GM04503 (cell line): ENCODE data around the gene DPY19L1.
"Not testable (repeated sequence)": the region's sequence is repeated elsewhere in the genome, so short reads cannot be mapped to it uniquely, and the experiment has no call there.

Source experiments
- DNase-seq: peaks from one replicate; pipeline ENCODE4 v3.0.0-alpha.2; 2012; ENCODE audit warnings: low read depth

The DPY19L1 gene

DNA sequence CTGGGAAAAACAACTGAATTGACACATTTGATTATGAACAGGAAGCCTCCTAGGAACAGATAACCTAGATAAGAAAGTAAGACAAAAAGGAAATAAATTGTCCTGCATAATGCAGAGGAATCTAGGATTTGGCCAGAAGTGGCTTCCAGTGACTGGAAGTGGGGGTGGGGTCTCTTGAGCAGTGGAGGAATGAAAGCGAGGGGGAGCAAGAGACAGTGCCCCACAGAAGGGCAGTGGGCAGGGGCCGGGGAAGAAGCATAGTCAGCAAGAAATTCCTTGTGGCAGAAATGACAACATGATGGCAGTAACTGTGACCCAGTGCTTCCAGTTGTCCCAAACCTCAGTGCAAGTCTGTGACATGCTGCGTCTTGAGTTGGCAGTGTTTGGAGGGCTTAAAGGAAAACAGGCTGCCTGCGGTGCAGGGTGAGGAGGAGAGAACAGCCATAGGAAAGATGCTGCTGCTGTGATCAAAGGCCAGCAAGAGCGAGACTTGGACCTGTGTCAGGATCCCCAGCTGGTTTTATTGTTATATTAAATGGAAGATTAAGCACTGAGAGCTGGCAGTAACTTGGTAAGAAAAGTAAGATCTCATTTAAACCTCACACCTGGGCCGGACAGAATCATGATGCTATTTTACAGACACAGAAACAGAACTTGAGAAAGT lies 119.0 kb downstream of the DPY19L1 start:
- DNase-seq, result not testable (repeated sequence)

DNA sequence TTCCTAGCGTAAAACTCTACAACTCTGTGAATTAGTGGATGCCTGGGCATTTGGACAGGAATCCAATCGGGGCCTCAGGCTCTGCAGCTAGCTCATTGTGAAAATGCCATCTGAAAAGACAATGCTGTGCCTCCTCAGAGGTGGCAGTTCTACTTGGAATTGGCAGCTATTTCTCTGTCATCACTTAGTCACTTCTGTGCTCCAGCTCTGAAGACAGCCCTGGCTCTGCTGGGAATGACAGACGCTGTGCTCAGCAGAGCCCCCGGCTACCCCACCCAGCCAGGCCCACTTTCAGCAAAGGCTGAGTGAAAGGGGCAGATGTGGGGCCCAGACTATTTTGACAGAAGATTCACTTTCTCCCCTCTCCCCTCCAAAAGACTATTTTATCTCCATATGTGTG lies 119.8 kb downstream of the DPY19L1 start:
- not testable (repeated sequence) for DNase-seq

DNA sequence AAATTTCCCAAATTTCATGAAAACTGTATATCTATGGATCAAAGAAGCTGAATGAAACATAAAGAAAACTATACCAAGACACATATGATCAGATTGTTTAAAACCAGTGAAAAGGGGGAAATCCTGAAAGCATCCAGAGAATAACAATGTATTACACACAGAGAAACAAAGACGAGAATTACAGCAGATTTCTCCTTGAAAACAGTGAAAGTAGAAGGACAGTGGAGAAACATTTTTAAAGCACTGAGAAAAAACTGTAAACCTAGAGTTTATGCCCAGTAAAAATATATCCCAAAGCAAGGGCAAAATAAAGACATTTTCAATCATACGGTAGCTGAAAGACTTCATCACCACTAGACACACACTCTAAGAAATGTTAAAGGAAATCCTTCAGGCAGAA lies 121.0 kb downstream of the DPY19L1 start:
- no peak for DNase-seq

DNA sequence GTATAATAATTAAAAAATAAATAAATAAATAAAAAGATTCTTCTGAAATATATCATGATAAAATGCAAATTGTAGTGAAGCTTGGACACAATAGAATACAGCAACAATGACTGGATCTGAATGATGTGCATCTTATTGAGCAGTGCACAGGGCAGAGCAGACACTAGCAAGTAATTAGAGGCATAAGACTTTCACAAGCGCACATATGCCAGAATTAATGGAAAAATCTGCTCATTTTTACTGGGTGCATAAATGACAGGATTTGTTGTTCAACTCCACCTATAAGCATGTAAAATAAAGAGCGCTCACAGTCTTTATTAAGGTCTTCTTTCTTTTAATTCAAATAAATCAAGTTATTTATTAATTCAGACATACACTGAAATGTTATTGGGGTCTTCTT lies 125.0 kb downstream of the DPY19L1 start:
- DNase-seq, result no peak

DNA sequence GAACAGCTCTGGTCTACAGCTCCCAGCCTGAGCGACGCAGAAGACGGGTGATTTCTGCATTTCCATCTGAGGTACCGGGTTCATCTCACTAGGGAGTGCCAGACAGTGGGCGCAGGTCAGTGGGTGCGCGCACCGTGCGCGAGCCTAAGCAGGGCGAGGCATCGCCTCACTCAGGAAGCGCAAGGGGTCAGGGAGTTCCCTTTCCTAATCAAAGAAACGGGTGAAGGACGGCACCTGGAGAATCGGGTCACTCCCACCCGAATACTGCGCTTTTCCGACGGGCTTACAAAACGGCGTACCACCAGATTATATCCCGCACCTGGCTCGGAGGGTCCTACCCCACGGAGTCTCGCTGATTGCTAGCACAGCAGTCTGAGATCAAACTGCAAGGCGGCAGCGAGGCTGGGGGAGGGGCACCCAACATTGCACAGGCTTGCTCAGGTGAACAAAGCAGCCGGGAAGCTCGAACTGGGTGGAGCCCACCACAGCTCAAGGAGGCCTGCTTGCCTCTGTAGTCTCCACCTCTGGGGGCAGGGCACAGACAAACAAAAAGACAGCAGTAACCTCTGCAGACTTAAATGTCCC lies 130.9 kb downstream of the DPY19L1 start:
- not testable (repeated sequence) for DNase-seq

DNA sequence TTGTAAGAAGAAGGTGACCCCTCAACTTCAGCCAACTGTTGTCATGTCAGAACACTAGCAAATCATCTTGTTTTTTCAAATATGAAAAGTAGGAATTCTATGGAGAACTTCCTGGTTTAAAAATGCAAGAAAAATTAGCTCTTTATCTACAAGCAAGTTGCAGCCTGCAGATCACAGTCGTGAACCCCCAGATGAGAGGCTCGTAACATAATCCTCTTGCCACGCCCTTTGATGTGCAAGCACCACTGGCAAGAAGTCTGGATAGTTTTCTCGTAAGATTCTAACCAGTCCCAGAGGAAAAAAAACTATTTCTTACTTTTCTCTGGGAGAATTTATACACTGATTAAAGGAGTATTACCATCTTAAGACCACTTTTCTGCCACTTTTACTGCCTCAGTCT lies 132.3 kb downstream of the DPY19L1 start:
- DNase-seq, result no peak

DNA sequence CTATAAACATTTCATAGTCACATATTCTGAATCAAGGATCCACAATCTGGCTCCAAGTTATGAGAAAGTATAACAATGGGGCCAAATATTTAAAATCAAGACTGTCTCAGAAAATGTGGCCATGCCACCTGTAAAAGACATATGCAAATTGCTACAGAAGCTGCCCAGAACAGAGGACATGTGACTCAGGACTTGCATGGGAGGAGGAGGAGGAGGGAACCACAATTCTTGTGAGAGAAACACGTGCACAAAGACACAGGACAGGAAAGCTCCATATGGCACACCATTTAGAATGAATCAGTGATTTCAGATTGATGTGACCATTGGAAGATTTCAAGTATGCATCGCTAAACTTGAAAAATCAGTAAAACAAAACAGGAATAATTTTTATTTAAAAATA lies 133.4 kb downstream of the DPY19L1 start:
- not testable (repeated sequence) for DNase-seq

DNA sequence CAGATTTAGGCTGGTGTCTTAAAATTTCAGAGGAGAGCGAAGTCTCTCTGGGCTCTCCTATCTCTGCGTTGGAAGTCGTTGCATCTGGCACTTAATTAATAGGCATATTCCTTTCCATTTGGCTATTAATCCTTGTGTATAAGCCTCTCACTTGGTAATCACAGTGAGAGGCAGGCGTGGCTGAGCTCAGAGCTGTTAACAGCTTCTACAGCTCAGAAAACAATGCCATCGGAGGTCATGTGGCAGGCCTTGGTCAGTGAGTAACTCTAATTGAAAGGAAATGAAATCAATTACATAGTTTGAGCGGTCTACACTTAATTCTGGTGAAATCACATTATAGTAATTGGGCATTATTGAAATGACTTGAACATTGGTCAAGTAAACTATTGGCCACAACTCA lies 135.1 kb downstream of the DPY19L1 start:
- DNase-seq, result no peak

DNA sequence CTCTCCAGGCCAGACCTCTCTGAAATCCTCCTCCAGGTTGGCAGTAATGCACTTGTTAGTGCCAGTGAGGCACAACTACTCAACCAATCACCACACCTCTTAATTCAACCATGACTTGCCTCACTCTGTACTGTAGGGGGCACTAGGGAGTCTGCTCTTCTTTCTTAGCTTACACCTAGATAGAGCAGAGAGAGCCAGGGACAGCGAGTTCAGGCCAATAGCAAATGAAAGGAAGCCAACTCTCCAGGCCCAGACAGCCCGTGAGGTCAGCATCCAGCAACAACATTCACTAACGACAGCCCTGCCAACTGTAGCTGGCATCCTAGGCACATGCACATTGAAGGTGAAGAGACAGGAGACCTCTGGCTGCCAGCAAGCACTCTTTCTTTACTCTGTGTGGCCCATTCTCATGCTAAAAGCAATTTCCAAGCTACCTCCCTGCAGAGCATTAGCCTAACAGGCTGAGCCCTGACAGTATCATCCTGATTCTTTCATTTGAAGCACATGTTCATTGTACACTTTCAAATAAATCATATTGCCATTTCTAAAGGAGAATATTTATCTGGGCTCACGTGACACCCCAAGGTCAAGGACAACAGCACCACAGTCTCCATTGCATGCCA lies 136.3 kb downstream of the DPY19L1 start:
- no peak for DNase-seq

DNA sequence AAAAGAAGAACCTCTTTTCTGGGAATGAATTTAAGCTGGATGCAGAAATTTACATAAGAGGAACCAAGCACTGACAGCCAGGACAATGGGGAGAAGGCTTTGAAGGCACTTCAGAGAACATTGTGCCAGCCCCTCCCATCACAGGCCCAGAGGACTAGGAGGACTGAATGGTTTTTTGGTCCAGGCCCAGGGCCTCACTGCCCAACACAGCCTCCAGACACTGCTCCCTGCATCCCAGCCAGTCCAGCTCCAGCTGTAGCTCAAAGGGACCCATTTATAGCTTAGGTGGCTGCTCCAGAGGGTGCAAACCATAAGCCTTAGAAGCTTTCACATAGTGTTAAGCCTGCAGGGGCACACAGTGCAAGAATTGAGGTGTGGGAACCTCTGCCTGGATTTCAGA lies 142.1 kb downstream of the DPY19L1 start:
- no peak for DNase-seq

DNA sequence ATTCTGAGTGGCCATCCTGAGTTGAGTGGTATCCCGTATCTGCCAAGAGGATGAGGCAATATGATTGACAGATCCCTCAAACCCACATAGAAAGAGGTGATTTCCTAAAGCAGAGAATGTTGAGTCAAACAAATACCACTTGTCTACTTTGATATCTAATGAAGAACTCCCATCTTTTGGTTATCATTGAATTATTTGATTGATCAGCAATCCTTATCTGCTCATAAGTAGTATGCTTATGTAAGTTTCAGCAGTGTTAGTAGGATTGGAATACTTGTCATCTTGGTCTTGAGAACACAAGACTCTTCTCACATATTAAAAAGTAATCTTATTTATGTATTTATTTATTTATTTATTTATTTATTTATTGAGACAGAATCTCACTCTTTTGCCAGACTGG lies 147.3 kb downstream of the DPY19L1 start:
- no peak for DNase-seq

DNA sequence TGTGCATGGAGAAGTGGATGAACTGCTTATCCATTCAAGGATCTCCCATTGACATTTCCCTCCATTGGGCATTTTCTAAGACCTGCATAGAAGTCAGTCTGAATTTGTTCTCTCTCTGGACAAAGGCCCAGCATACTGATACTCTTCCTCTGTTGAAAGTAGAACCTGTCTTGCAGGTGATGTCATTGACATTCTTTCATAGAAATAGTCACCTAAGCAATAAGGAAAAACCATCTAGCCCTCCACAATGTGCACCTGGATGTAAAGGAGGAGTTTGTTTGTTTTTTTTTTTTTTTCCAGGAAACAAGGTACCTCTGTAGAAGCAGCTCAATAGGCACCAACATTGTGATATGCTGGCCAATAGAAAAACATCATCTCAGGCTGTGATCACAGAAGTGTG lies 150.4 kb downstream of the DPY19L1 start:
- DNase-seq, result no peak

DNA sequence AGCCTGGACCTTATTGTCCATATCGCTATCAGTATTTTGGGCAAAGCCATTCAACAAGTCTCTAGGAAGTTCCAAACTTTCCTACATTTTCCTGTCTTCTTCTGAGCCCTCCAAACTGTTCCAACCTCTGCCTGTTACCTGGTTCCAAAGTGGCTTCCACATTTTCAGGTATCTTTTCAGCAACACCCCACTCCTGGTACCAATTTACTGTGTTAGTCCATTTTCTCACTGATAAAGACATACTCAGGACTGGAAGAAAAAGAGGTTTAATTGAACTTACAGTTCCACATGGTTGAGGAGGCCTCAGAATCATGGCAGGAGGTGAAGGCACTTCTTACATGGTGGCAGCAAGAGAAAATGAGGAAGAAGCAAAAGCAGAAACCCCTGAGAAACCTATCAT lies 153.4 kb downstream of the DPY19L1 start:
- DNase-seq, result not testable (repeated sequence)

DNA sequence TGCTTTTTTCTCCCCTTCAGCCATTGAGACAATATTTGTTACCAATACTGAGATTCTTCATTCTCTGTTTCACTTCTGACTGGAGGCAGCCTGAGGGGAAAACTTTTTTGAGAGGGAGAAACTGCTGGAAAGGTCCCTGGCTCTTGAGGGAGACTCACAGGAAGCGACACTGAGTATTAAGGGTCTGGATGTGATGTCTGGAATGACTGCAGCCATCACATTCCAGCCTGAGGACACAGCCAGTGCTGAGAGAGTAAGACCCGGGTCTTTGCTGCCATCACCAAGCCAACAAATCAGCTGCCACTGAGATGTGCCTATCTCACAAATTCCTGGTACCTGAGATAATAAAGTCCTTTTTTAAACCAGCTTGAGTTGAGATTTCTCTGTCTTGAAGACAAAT lies 157.4 kb downstream of the DPY19L1 start:
- no peak for DNase-seq

DNA sequence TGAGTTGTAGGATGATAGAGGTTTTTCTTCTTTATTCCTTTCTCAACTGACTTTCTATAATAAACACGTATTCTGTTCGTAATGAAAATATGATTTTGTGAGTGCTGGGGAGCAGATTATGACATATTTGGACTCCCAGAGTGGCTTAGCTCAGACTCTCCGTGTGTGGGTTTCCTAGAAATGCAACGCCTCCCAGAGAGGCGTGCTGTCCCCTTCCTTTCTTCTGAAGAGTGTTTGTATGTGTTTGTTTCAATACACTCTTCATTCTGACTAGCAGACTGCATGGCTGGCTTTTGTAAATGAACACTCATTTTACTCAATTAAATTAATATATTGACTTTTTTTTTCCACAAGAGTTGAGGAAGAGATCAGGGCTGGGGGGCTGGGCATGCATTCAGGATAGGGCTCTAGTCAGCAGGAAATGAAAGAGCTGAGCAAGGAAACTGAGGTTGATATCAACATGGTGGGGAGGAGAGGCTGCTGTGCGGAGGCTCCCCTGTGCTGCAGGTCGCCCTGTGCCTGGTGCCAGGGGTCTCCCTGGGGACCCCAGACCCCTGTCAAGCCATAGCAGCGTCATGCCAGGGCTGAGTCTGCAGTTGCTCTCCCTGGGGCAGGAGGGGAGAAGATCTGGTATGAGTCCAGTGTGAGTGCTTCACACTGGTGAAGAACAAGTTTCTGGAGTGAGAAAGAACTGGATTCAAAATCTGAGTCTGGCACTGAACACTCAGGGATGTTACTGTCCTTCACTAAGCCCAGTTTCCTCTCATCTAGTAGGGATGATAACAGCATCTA lies 158.1 kb downstream of the DPY19L1 start:
- DNase-seq, result not testable (repeated sequence)
